ENCODE data around the gene ECSIT.

DNA sequence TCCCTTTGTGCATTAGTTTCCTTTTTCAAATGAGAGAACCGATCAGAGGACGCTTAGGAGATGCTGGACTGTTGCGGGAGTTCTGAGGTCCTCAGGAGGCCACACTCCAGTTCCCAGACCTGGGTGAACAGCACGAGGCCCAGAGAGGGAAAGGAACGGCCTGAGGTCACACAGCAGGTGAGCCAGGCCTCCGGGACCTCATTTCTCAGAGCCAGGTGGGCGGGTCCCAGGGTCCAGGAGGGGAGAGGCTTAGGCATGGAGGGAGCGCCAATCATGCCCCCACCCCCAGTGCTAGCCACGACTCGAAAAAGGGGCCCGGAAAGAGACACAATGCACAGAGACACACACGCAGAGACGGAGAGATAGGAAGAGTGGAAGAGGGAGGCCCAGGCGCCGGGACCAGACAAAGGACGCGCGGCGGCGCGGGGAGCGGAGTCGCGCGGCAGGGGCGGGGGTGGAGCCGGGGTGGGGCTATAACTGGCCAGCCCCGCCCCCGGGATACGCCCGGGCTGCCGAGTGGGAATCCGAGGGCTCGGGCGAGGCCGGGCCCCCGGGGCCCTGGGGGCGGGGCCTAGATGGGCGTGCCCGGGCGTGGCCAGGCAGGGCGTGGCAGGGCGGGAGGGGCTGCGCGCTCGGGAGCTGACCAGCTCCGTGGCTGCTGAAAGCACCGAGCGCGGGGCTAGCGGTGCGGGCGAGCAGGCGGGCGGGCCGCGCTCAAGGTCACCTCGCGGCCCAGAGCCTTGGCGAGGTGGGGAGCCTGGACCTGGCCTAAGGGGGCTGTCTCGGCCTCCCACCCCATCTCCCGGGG lies 49.6 kb downstream of the ECSIT start:
- TF ChIP-seq, protein P1, sequence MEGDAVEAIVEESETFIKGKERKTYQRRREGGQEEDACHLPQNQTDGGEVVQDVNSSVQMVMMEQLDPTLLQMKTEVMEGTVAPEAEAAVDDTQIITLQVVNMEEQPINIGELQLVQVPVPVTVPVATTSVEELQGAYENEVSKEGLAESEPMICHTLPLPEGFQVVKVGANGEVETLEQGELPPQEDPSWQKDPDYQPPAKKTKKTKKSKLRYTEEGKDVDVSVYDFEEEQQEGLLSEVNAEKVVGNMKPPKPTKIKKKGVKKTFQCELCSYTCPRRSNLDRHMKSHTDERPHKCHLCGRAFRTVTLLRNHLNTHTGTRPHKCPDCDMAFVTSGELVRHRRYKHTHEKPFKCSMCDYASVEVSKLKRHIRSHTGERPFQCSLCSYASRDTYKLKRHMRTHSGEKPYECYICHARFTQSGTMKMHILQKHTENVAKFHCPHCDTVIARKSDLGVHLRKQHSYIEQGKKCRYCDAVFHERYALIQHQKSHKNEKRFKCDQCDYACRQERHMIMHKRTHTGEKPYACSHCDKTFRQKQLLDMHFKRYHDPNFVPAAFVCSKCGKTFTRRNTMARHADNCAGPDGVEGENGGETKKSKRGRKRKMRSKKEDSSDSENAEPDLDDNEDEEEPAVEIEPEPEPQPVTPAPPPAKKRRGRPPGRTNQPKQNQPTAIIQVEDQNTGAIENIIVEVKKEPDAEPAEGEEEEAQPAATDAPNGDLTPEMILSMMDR (conservative IDR thresholded peaks at IDR 0.05; ENCODE audit: low read depth in 2 of 2), result no peak
- TF ChIP-seq POLR2AphosphoS5 (IDR thresholded peaks at IDR 0.05; ENCODE audit: low read depth) (no peak), EZH2 (IDR thresholded peaks at IDR 0.05; ENCODE audit: low read depth, unreplicated experiment) (no peak), EZH2phosphoT487 (IDR thresholded peaks at IDR 0.05; ENCODE audit: unreplicated experiment) (no peak), CREB1 (CRISPR knock-in tag; IDR thresholded peaks at IDR 0.05; ENCODE audit: low read depth) (peak; percentile 68)
- TF ChIP-seq, protein P2, sequence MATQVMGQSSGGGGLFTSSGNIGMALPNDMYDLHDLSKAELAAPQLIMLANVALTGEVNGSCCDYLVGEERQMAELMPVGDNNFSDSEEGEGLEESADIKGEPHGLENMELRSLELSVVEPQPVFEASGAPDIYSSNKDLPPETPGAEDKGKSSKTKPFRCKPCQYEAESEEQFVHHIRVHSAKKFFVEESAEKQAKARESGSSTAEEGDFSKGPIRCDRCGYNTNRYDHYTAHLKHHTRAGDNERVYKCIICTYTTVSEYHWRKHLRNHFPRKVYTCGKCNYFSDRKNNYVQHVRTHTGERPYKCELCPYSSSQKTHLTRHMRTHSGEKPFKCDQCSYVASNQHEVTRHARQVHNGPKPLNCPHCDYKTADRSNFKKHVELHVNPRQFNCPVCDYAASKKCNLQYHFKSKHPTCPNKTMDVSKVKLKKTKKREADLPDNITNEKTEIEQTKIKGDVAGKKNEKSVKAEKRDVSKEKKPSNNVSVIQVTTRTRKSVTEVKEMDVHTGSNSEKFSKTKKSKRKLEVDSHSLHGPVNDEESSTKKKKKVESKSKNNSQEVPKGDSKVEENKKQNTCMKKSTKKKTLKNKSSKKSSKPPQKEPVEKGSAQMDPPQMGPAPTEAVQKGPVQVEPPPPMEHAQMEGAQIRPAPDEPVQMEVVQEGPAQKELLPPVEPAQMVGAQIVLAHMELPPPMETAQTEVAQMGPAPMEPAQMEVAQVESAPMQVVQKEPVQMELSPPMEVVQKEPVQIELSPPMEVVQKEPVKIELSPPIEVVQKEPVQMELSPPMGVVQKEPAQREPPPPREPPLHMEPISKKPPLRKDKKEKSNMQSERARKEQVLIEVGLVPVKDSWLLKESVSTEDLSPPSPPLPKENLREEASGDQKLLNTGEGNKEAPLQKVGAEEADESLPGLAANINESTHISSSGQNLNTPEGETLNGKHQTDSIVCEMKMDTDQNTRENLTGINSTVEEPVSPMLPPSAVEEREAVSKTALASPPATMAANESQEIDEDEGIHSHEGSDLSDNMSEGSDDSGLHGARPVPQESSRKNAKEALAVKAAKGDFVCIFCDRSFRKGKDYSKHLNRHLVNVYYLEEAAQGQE (IDR thresholded peaks at IDR 0.05; ENCODE audit: unreplicated experiment), result peak; percentile 84

Data from GM23338 (cell line).